ENCODE results near the gene PDE11A.

GRCh38 chr2:177658309-177658708 lies 414.3 kb downstream of the PDE11A start:
- TF ChIP-seq CTCF (IDR thresholded peaks at IDR 0.05; ENCODE audit: borderline replicate concordance, extremely low read depth, low read length, poor library complexity, severe bottlenecking) (no peak), EZH2 (IDR thresholded peaks at IDR 0.05; ENCODE audit: borderline replicate concordance, low read depth, low read length, severe bottlenecking) (no peak)

Measured in DND-41 (cell line).